Measurements from ENCODE around the gene IGFALS. TPM values are rescaled to one million over a fixed set of nuclear protein-coding genes. Genes with fewer than 3 reads are reported as not detected.
A peak's percentile ranks its signal among the peaks of the same experiment; 100 is the strongest.

IGFALS gene
- total RNA-seq, 2 donors from 2014 or later: not detected

DNA sequence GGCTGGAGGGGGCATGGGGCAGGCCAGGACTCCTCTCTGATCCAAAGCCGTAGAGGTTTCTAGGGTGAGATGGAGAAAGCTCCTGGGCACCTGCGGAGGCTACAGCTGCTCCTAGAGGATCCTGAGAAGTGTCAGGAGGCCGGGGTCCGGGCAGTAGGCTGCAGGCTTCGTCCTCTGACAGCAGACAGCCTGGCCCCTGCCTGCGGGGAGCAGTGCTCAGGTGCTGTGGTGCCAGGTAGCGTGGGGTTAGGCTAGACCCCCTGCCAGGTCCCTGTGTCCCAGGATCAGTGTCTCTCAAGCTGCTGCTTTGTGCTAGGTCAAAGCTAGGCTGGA, 19.1 kb downstream of the IGFALS start:
- Mint-ChIP-seq H3K27me3 (ENCODE audit: insufficient read depth) (no peaks in the 10 kb centered on the region), H3K4me3 (peak overlapping the region; percentile 93), H3K36me3 (ENCODE audit: low read depth) (peaks cover 11% of the 10 kb centered on the region), H3K27ac (no peak overlapping the region), H3K4me1 (peaks cover 3% of the 10 kb centered on the region), H3K9me3 (no peaks in the 10 kb centered on the region)
- Histone ChIP-seq H3K27me3 (ENCODE audit: control insufficient read depth, insufficient read depth, low read length, poor library complexity, severe bottlenecking) (no peaks in the 10 kb centered on the region), H3K9ac (ENCODE audit: extremely low read depth, low read length, poor library complexity, severe bottlenecking) (no peak overlapping the region), H3K27ac (ENCODE audit: low read depth, low read length) (no peak overlapping the region), H3K36me3 (ENCODE audit: control insufficient read depth, insufficient read depth, low read length) (peaks cover 15% of the 10 kb centered on the region), H3K9me3 (ENCODE audit: control insufficient read depth, low read length) (no peaks in the 10 kb centered on the region), H3K4me3 (ENCODE audit: low read length) (peak overlapping the region; percentile 90), H3K4me1 (ENCODE audit: control insufficient read depth, insufficient read depth, low read length) (no peaks in the 10 kb centered on the region)
- DNase-seq: no peak
- WGBS, 2 experiments (ENCODE audit: insufficient coverage in 1 of 2, insufficient read length in 1 of 2): 88 to 98% methylated on average over 7 of the region's 7 CpGs
- TF ChIP-seq, protein P1, sequence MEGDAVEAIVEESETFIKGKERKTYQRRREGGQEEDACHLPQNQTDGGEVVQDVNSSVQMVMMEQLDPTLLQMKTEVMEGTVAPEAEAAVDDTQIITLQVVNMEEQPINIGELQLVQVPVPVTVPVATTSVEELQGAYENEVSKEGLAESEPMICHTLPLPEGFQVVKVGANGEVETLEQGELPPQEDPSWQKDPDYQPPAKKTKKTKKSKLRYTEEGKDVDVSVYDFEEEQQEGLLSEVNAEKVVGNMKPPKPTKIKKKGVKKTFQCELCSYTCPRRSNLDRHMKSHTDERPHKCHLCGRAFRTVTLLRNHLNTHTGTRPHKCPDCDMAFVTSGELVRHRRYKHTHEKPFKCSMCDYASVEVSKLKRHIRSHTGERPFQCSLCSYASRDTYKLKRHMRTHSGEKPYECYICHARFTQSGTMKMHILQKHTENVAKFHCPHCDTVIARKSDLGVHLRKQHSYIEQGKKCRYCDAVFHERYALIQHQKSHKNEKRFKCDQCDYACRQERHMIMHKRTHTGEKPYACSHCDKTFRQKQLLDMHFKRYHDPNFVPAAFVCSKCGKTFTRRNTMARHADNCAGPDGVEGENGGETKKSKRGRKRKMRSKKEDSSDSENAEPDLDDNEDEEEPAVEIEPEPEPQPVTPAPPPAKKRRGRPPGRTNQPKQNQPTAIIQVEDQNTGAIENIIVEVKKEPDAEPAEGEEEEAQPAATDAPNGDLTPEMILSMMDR (conservative IDR thresholded peaks at IDR 0.05): no peak

DNA sequence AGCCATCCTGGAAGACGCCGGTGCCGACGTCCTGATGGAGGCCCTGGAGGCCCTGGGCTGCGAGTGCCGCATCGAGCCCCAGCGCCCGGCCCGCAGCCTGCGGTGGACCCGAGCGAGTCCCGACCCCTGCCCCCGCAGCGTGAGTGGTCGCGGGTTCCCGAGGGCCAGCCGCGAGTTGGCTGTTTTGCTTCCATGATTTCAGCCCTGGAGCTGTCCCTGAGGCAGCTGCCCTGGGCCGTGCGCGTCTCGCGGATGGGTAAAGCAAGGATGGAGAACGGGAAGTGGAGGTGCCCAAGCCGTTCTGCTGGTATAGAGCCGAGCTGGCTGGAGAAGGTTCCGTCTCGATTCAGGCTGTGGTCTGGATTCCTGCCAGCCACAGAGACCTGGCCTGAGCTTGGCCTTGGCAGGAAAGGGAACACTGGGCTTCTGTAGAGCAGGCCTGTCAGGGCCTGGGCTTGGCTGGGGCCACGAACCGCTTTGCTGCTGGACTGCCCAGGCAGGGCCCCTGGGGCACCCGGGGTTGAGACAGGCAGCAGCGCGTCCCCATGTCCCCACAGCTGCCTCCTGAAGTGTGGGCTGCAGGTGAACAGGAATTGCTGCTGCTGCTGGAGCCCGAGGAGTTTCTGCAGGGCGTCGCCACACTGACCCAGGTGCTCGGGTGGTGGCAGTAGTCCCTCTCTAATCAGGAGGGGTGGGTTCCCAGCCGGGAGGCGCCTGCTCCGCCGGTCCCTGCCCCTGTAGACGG, 19.6 kb downstream of the IGFALS start:
- H3K9me3 Mint-ChIP-seq: no peaks in the 10 kb centered on the region
- TF ChIP-seq, protein P1 (conservative IDR thresholded peaks at IDR 0.05): peak; percentile 38
- H3K27ac ChIP-seq (ENCODE audit: low read depth, low read length): no peak overlapping the region
- peaks cover 3% of the 10 kb centered on the region for H3K4me1 Mint-ChIP-seq
- peak overlapping the region; percentile 64 for H3K27ac Mint-ChIP-seq
- no peaks in the 10 kb centered on the region for H3K27me3 Mint-ChIP-seq (ENCODE audit: insufficient read depth)
- peaks cover 9% of the 10 kb centered on the region for H3K36me3 Mint-ChIP-seq (ENCODE audit: low read depth)
- 33 to 35% methylated on average over 26 to 45 of the region's 45 CpGs for WGBS, 2 experiments (ENCODE audit: insufficient coverage in 1 of 2, insufficient read length in 1 of 2)
- no peaks in the 10 kb centered on the region for H3K4me1 ChIP-seq (ENCODE audit: control insufficient read depth, insufficient read depth, low read length)
- no peaks in the 10 kb centered on the region for H3K9me3 ChIP-seq (ENCODE audit: control insufficient read depth, low read length)
- H3K4me3 ChIP-seq (ENCODE audit: low read length): peak overlapping the region; percentile 90
- H3K4me3 Mint-ChIP-seq: peak overlapping the region; percentile 93
- peaks cover 15% of the 10 kb centered on the region for H3K36me3 ChIP-seq (ENCODE audit: control insufficient read depth, insufficient read depth, low read length)
- no peak for DNase-seq
- peak overlapping the region; percentile 57 for H3K9ac ChIP-seq (ENCODE audit: extremely low read depth, low read length, poor library complexity, severe bottlenecking)
- H3K27me3 ChIP-seq (ENCODE audit: control insufficient read depth, insufficient read depth, low read length, poor library complexity, severe bottlenecking): no peaks in the 10 kb centered on the region

DNA sequence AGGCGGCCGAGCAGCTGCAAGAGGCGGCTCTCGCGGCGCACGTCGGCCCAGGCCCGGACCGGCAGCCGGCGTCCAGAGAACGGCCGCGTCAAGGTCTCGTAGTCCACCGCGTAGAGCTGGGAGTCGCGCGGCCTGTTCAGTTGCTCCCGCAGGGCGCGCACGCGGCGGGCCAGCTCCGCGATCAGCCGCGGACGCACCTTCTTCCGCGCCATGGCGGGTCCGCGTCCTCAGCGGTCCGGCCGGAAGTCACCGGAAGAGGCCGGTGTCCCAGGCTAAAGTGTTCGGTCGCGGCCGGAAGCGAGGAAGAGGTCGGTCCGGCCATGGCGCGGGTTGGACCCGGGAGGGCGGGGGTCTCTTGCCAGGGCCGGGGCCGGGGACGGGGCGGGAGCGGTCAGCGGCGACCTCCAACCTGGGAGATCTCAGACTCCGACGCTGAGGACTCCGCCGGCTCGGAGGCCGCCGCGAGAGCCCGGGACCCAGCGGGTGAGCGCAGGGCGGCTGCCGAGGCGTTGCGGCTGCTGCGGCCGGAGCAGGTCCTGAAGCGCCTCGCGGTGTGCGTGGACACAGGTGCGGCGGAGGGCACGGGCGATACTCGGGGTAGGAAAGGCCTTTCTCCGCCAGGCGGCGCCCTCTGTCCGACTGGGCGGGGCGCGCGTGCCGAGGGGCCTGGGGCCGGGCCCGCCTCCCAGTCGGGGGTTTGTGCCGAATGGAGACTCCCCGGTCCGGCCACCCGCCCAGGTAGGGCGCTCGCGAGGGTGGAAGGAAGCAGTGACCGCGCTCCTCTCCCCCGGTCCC, 20.4 kb downstream of the IGFALS start, which contains the start of gene MRPS34:
MRPS34 (minus strand) TSS at position 227 of the 795 bp plus-strand sequence; CDS start at position 212, 15 bp downstream.
- WGBS, 2 experiments (ENCODE audit: insufficient coverage in 1 of 2, insufficient read length in 1 of 2): 0% methylated on average over 30 to 108 of the region's 108 CpGs
- TF ChIP-seq, protein P1 (conservative IDR thresholded peaks at IDR 0.05): peak; percentile 98
- Histone ChIP-seq H3K9me3 (ENCODE audit: control insufficient read depth, low read length) (no peaks in the 10 kb centered on the region), H3K27ac (ENCODE audit: low read depth, low read length) (peak within 1 kb of the TSS; percentile 87), H3K9ac (ENCODE audit: extremely low read depth, low read length, poor library complexity, severe bottlenecking) (peak within 1 kb of the TSS; percentile 72), H3K4me3 (ENCODE audit: low read length) (peak within 1 kb of the TSS; percentile 90), H3K27me3 (ENCODE audit: control insufficient read depth, insufficient read depth, low read length, poor library complexity, severe bottlenecking) (no peaks in the 10 kb centered on the region), H3K4me1 (ENCODE audit: control insufficient read depth, insufficient read depth, low read length) (no peaks in the 10 kb centered on the region), H3K36me3 (ENCODE audit: control insufficient read depth, insufficient read depth, low read length) (peaks cover 10% of the 10 kb centered on the region)
- H3K27ac Mint-ChIP-seq: peak within 1 kb of the TSS; percentile 96
- no peaks in the 10 kb centered on the region for H3K9me3 Mint-ChIP-seq
- H3K4me3 Mint-ChIP-seq: peak within 1 kb of the TSS; percentile 93
- no peaks in the 10 kb centered on the region for H3K27me3 Mint-ChIP-seq (ENCODE audit: insufficient read depth)
- DNase-seq: peak; percentile 95
- peaks cover 3% of the 10 kb centered on the region for H3K4me1 Mint-ChIP-seq
- peaks cover 9% of the 10 kb centered on the region for H3K36me3 Mint-ChIP-seq (ENCODE audit: low read depth)

All from endodermal cell (in vitro differentiated cells).